IMR-90 (cell line): ENCODE results near the gene CEP63. TPM values are rescaled to one million over a fixed set of nuclear protein-coding genes. Genes with fewer than 3 reads are reported as not detected.

Experiments
- ATAC-seq: fragments of 200-7000 bp; cut with Tn5 transposase; 2 replicates; pipeline ENCODE4 v1.9.1; 2020; ENCODE audit warnings: low read depth, mild to moderate bottlenecking, moderate library complexity
- BruUV-seq: library from RNA; stranded (reverse); fragments of 400-500 nt; replicated peaks from 2 replicates; lab custom pipeline; 2021; lab: Mats Ljungman, UMichigan
- CTCF ChIA-PET: fragments of 300-600 bp; formaldehyde crosslinking; extraction: SDS; loops from one replicate; lab custom pipeline; 2021; ENCODE audit warnings: antibody characterized with exemption; lab: Yijun Ruan, JAX
- POLR2A ChIA-PET: fragments of 300-600 bp; sonication (Branson Sonifier 250); formaldehyde crosslinking; loops from one replicate; lab custom pipeline; 2022; ENCODE audit warnings: antibody characterized with exemption; ENCODE audit not compliant: unreplicated experiment; lab: Charles Lee
- DNase-seq: peaks from one replicate; pipeline ENCODE4 v3.0.0; 2013
- H2AFZ ChIP-seq: replicated peaks from 2 replicates; pipeline ENCODE3; 2013; ENCODE audit warnings: low read length, mild to moderate bottlenecking; ENCODE audit not compliant: poor library complexity
- H2AK5ac ChIP-seq: 2 replicates; pipeline ENCODE4 v1.6.1; 2013; ENCODE audit warnings: low read depth, low read length, inconsistent platforms
- H2AK9ac ChIP-seq: replicated peaks from 2 replicates; pipeline ENCODE3; 2013; ENCODE audit warnings: mild to moderate bottlenecking, low read depth, low read length, moderate library complexity; ENCODE audit not compliant: poor library complexity
- H2BK120ac ChIP-seq: 2 replicates; pipeline ENCODE4 v1.6.1; 2013; ENCODE audit warnings: low read depth, low read length, inconsistent platforms
- H2BK15ac ChIP-seq: 3 replicates; pipeline ENCODE4 v1.6.1; 2013; ENCODE audit warnings: low read depth, low read length, inconsistent platforms
- H2BK20ac ChIP-seq: 2 replicates; pipeline ENCODE4 v1.6.1; 2013; ENCODE audit warnings: low read depth, mild to moderate bottlenecking, inconsistent platforms, low read length, moderate library complexity
- H2BK5ac ChIP-seq: 2 replicates; pipeline ENCODE4 v1.6.1; 2013; ENCODE audit warnings: mild to moderate bottlenecking, low read depth, low read length, inconsistent platforms; ENCODE audit not compliant: poor library complexity, severe bottlenecking
- H3K14ac ChIP-seq: replicated peaks from 2 replicates; pipeline ENCODE4 v1.6.1; 2013; ENCODE audit warnings: low read depth, low read length, inconsistent platforms
- H3K18ac ChIP-seq: 2 replicates; pipeline ENCODE4 v1.6.1; 2013; ENCODE audit warnings: low read depth, low read length, control low read depth
- H3K23ac ChIP-seq: 2 replicates; pipeline ENCODE4 v1.6.1; 2013; ENCODE audit warnings: low read depth, low read length, inconsistent platforms
- H3K27ac ChIP-seq: 2 replicates; pipeline ENCODE4 v1.5.1; 2013; ENCODE audit warnings: mild to moderate bottlenecking, control low read depth, low read length; ENCODE audit not compliant: insufficient read depth
- H3K27me3 ChIP-seq: 2 replicates; pipeline ENCODE4 v1.6.1; 2013; ENCODE audit warnings: low read length; ENCODE audit not compliant: control insufficient read depth, insufficient read depth
- H3K36me3 ChIP-seq: 2 replicates; pipeline ENCODE4 v1.6.1; 2013; ENCODE audit warnings: low read length, mixed read lengths; ENCODE audit not compliant: control insufficient read depth, insufficient read depth
- H3K4ac ChIP-seq: 2 replicates; pipeline ENCODE4 v1.6.1; 2013; ENCODE audit warnings: low read depth, low read length, inconsistent platforms
- H3K4me1 ChIP-seq: 2 replicates; pipeline ENCODE4 v1.6.1; 2013; ENCODE audit warnings: low read length, mixed read lengths; ENCODE audit not compliant: control insufficient read depth, insufficient read depth
- H3K4me2 ChIP-seq: 2 replicates; pipeline ENCODE4 v1.6.1; 2013; ENCODE audit warnings: low read depth, mild to moderate bottlenecking, control low read depth, low read length, moderate library complexity
- H3K4me3 ChIP-seq: 2 replicates; pipeline ENCODE4 v1.5.1; 2013; ENCODE audit warnings: low read depth, mild to moderate bottlenecking, control low read depth, low read length, moderate library complexity; ENCODE audit not compliant: insufficient read depth
- H3K56ac ChIP-seq: 2 replicates; pipeline ENCODE4 v1.6.1; 2013; ENCODE audit warnings: low read length, inconsistent platforms; ENCODE audit not compliant: insufficient read depth; ENCODE audit errors: extremely low read depth
- H3K79me1 ChIP-seq, 2 experiments: 2 replicates each; pipeline ENCODE4 v1.6.1; 2013; ENCODE audit warnings: low read length in 2 of 2, inconsistent platforms in 1 of 2, low read depth in 1 of 2
- H3K9ac ChIP-seq: 2 replicates; pipeline ENCODE4 v1.6.1; 2013; ENCODE audit warnings: low read depth, low read length, control low read depth
- H3K9me1 ChIP-seq: 2 replicates; pipeline ENCODE4 v1.6.1; 2013; ENCODE audit warnings: low read length, inconsistent platforms; ENCODE audit not compliant: insufficient read depth
- H3K9me3 ChIP-seq: 2 replicates; pipeline ENCODE4 v1.6.1; 2013; ENCODE audit warnings: low read length; ENCODE audit not compliant: control insufficient read depth, insufficient read depth
- H4K20me1 ChIP-seq: 2 replicates; pipeline ENCODE4 v1.6.1; 2013; ENCODE audit warnings: low read length, inconsistent platforms; ENCODE audit not compliant: insufficient read depth
- H4K5ac ChIP-seq: 2 replicates; pipeline ENCODE4 v1.6.1; 2013; ENCODE audit warnings: mild to moderate bottlenecking, low read depth, low read length, control low read depth
- H4K8ac ChIP-seq, 2 experiments: 2 replicates each; pipeline ENCODE4 v1.6.1; 2013; ENCODE audit warnings: low read depth in 2 of 2, low read length in 2 of 2, control low read depth in 1 of 2, inconsistent platforms in 1 of 2
- H4K91ac ChIP-seq: 2 replicates; pipeline ENCODE4 v1.6.1; 2013; ENCODE audit warnings: low read depth, low read length, inconsistent platforms; ENCODE audit not compliant: insufficient read depth
- CEBPB ChIP-seq: IDR thresholded peaks from 2 replicates; pipeline ENCODE4 v1.6.1; 2012; ENCODE audit warnings: low read depth, low read length, improper control_type of control experiment
- CHD1 ChIP-seq: IDR thresholded peaks from 2 replicates; pipeline ENCODE4 v1.6.1; 2012; ENCODE audit warnings: low read depth, low read length, improper control_type of control experiment
- RFX5 ChIP-seq: IDR thresholded peaks from 2 replicates; pipeline ENCODE4 v1.8.0; 2012; ENCODE audit warnings: low read depth, mild to moderate bottlenecking, low read length, moderate library complexity
- WGBS, 2 experiments: methylation state at CpG; one replicate each; pipeline versions ENCODE4 v1.1.5 to v1.1.7; 2013; ENCODE audit warnings: missing lambda C conversion rate in 2 of 2; ENCODE audit not compliant: insufficient read length in 1 of 2; ENCODE audit errors: extremely low coverage in 2 of 2; 5-methylcytosine and 5-hydroxymethylcytosine counted together
- dilution Hi-C: fragments of 300-500 bp; cut with HindIII; formaldehyde crosslinking; loops from one replicate; pipeline ENCODE4 v1.14.3; 2018; ENCODE audit warnings: low sequenced_read_pairs; ENCODE audit not compliant: unreplicated experiment
- in situ Hi-C: fragments of 300-500 bp; cut with MboI; formaldehyde crosslinking; loops from 3 replicates; pipeline ENCODE4 v1.14.3; 2019; ENCODE audit warnings: low sequenced_read_pairs, inconsistent platforms, mixed read lengths
- intact Hi-C: fragments of 100-400 bp; cut with micrococcal nuclease; formaldehyde crosslinking; loops from 2 replicates; pipeline ENCODE4 v1.10.0; 2022
- polyA plus RNA-seq, 3 experiments: library from polyadenylated mRNA; depleted of rRNA; stranded (reverse); fragments of >200 nt; gene quantifications; 2 replicates each; pipeline ENCODE4 v1.2.3, GENCODE V29; 2012; ENCODE audit warnings: low replicate concordance in 1 of 3
- total RNA-seq: library from RNA; depleted of rRNA; stranded (reverse); fragments of >200 nt; gene quantifications from 2 replicates; pipeline ENCODE4 v1.2.3, GENCODE V29; 2012

Gene CEP63
- total and polyA plus RNA-seq, 2 of the 4 experiments (the other 2 are of a cell fraction) = 6.5 to 9.1 TPM

- peak overlapping the region; percentile 88 for H3K4ac ChIP-seq
- peak overlapping the region; percentile 86 for H2AK5ac ChIP-seq
- peak overlapping the region; percentile 84 for H3K9ac ChIP-seq
- no peak for TF ChIP-seq CHD1
- TF ChIP-seq CEBPB = peak; percentile 29; the same call in 1 of the 2 replicates
- TF ChIP-seq RFX5 = no peak
- H3K36me3 ChIP-seq = no peaks in the 10 kb centered on the region
- H3K56ac ChIP-seq = peak overlapping the region; percentile 96
- peak overlapping the region; percentile 58 for H4K5ac ChIP-seq
- peak overlapping the region; percentile 93 for H3K27ac ChIP-seq
- peak overlapping the region; percentile 59; the same call in 2 of the 3 replicates for H2BK15ac ChIP-seq
- peak overlapping the region; percentile 97 for H3K23ac ChIP-seq
- POLR2A ChIA-PET = interaction anchor here (0.5 to 1.4 kb wide), 4 partner anchors 132 to 182 kb away, joined by 3 to 8 read pairs (median 4); no protein-coding TSS in a partner anchor
- H4K8ac ChIP-seq = peak overlapping the region; percentile 74 to 92
- peak overlapping the region; percentile 96 for H2AFZ ChIP-seq
- H3K14ac ChIP-seq = peak overlapping the region; percentile 97
- peaks cover 24 to 50% of the 10 kb centered on the region in 2 experiments for H3K79me1 ChIP-seq
- intact Hi-C loops = loop anchor here (5.0 to 10.0 kb wide), 2 partner anchors 552 to 824 kb away; partner anchors contain the start of gene TOPBP1
- ATAC-seq (peak; percentile 7), DNase-seq (peak; percentile 58)
- in situ Hi-C loops = loop anchor here (10.0 to 25.0 kb wide), 2 partner anchors 552 to 674 kb away; partner anchors contain the start of gene SRPRB
- peak overlapping the region; percentile 54 for H3K4me3 ChIP-seq
- CTCF ChIA-PET = interaction anchor here (0.9 to 1.9 kb wide), 3 partner anchors 11 to 289 kb away, joined by 3 to 6 read pairs (median 4); no protein-coding TSS in a partner anchor
- dilution Hi-C loops = no loop called here
- peak overlapping the region; percentile 86 for H4K91ac ChIP-seq
- peak overlapping the region; percentile 96 for H2BK5ac ChIP-seq
- peaks cover 19% of the 10 kb centered on the region; the same call in 1 of the 2 replicates for H3K9me1 ChIP-seq
- H2BK20ac ChIP-seq = peak overlapping the region; percentile 8; the same call in 1 of the 2 replicates
- H2BK120ac ChIP-seq = peak overlapping the region; percentile 72
- peak overlapping the region; percentile 82 for H2AK9ac ChIP-seq
- no peaks in the 10 kb centered on the region for H3K27me3 ChIP-seq
- peak overlapping the region; percentile 90 for H3K18ac ChIP-seq
- no TSS peak for BruUV-seq
- H3K4me2 ChIP-seq = peak overlapping the region; percentile 100
- no peaks in the 10 kb centered on the region for H4K20me1 ChIP-seq
- no peaks in the 10 kb centered on the region for H3K9me3 ChIP-seq
- 0% methylated on average over 5 of the region's 17 CpGs; no CpG with 5 or more reads in 1 of the 2 experiments for WGBS, 2 experiments
- H3K4me1 ChIP-seq = peaks cover 19% of the 10 kb centered on the region
Observed at GRCh38 chr3:134486577-134487041, 752 bp downstream of the CEP63 start.
